ENCODE data around the gene VPS13D. TPM values are rescaled to one million over a fixed set of nuclear protein-coding genes. Genes with fewer than 3 reads are reported as not detected.
"Not testable (repeated sequence)": the region's sequence is repeated elsewhere in the genome, so short reads cannot be mapped to it uniquely, and the experiment has no call there.

The VPS13D gene
- total RNA-seq, 1 donor from 2014 or later = 36.8 TPM

DNA sequence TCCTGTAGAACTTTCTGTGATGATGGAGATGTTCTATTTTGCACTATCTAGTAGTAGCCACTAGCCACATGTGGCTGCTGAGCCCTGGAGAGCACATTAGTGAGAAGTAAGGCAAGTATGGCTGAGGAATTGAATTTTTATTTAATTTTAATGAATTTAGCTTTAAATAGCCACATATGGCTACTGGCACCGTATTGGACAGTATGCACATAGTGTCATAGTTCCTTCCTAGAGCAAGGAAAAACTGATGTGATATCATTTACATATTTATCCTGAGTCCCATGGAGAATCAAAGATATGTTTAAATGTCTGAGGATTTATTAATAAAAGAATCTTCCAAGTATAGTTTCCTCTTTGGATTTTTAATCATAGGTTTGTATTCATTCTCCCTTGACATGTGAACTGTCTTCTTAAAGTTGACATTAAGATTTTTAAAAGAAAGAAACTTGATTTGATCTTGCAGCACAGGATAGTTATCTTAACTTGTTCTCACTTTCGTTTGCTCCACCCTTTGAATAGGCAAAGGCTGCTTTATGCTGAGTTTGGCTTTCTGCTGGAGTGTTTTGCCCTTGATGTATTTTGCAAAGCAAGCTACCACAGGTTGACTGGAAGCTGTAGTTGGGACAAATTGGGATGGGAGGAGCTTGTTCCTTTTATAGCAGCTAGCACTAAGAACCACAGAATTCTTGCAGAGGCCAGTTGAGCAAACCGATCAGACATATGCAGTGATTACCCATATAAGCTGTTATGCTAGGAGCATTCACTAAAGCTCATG lies 129.7 kb downstream of the VPS13D start:
- no peak for DNase-seq (ENCODE audit: extremely low read depth, low read depth, low spot score)

DNA sequence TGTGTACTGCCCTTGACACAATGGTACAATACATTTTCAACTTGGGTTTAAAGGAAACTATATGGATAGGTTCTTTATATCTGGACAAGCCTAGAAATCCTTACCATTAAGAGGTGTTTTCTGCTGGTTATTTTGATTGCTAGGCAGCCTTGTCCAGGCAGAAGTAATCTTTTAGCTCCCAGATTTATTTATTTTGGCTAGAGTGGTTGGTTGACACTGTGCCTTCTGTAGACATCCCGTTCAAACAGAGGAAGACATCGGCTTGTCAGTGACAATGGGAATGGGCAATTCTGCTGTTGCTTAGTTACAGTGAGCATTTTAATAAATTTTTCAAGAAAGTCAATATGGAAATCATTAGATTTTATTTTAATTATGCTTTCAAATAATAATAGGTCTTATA lies 138.8 kb downstream of the VPS13D start:
- DNase-seq (ENCODE audit: extremely low read depth, low read depth, low spot score) = no peak

DNA sequence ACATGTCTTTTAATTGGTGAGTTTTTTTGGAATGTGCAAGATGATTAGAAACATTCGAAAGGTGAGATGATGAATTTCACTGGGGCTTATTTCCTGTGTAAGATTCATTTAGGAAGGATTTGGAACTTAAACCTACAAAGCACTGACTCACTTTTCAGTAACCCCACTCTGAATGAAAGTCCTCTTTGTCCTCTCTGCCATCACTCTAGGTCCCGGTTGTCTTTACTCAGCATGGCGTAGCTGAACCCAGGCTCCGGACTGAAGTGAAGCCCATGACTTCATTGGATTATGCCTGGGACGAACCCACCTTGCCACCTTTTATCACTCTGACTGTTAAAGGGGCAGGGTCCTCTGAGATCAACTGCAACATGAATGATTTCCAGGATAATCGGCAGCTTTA lies 139.4 kb downstream of the VPS13D start:
- DNase-seq (ENCODE audit: extremely low read depth, low read depth, low spot score) = no peak

DNA sequence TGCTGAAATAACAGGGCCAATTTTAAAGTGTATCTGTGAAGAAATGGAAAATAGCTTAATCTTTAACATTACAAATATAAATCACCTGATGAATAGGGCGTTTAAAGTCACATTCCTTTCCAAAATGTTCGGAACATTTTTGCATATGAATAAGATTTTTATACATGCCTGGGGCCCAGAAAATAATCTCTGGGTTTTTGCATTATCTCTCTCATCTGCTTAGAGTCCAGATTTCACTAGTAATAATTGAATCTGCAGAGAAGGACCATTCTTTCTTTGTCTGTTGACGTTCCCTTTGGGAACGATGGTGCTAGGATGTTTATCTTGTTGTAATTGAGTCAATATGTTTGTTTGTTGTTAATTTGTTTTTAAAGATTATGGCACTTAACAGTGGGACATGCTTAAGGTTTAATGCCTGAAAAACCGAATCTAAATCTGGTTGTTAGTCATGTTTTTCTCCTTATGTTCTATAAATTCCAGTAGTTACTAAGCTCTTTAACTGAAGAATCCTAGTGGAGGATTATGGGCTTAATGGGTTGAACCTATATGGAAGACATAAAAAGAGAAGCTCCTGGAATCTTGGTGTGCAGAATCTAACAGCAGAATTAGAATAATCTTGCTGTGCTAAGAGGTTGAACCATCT lies 140.6 kb downstream of the VPS13D start:
- DNase-seq (ENCODE audit: extremely low read depth, low read depth, low spot score) = no peak

DNA sequence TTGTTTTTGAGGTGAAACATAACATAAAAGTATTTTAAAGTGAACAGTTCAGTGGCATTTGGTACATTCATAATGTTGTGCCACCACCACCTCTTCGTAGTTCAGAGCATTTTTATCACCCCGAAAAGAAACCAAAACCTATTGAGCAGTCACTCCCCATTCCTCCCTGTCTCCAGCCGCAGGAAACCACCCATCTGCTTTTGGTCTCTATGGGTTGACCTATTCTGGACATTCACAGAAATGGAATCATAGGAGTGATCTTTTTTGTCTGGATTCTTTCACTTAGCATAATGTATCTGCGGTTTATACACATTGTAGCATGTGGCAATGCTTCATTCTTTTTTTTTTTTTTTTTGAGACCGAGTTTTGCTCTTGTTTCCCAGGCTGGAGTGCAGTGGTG lies 141.2 kb downstream of the VPS13D start:
- no peak for DNase-seq (ENCODE audit: extremely low read depth, low read depth, low spot score)

DNA sequence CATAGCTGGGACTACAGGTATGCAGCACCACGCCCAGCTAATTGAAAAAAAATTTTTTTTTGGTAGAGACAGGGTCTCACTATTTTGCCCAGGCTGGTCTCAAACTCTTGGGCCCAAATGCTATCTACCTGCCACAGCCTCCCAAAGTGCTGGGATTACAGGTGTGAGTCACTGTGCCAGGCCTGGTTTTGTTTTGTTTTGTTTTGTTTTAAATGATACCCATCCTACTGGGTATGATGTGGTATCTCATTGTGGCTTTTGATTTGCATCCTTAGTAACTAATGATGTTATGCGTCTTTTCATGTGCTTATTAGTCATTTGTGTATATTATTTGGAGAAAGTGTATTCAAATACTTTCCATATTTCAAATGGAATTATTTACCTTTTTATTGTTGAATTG lies 142.3 kb downstream of the VPS13D start:
- no peak for DNase-seq (ENCODE audit: extremely low read depth, low read depth, low spot score)

DNA sequence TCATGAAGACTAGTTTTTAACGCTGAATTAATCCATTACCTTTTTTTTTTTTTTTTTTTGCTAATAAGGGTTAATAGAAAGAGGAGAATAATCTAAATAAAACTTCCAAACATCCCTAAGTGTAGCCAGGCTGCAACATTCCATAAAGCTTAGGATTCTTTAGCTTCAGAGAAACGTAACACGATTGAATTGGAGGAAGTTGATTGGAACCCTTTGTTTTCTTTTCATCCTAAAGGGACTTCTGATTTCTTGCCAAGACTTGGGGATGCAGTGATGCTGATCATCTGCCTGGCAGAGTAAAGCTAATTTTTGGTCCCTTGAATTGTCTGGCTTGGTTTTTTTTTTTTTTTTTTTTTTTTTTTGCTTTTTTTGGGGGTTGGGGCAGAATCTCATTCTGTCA lies 142.9 kb downstream of the VPS13D start:
- DNase-seq (ENCODE audit: extremely low read depth, low read depth, low spot score) = no peak

DNA sequence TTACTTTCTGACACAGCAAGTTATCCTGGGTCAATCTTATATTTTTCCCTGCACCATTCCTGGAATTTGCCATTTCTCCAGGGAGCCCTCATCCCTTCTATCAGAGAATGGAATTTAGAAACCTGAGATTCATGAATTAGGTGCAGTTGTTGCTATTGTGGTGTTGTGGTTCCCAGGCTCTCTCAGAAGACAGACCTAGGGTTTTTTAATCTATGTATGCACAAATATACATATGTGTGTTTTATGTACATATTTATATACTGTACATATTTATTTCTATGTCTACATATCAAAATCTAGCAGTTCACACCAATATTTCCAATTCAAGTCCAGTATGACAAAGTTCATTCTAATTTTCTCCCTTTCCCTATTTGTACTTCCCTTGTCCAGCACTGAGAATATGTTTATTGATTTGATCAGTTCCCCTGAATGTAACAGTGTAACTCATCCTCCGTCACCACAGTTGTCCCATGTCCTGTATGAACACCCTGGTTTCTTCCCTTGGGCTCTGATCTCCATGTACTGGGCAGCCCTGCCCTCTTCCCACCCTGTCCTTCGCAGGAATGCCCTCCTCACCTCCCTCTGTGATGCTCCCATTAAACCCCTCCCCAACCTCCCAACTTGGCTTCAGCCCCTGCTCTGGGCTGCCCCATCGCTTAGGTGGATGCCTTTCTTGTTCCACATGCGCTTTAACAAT lies 145.5 kb downstream of the VPS13D start:
- DNase-seq (ENCODE audit: extremely low read depth, low read depth, low spot score) = no peak

DNA sequence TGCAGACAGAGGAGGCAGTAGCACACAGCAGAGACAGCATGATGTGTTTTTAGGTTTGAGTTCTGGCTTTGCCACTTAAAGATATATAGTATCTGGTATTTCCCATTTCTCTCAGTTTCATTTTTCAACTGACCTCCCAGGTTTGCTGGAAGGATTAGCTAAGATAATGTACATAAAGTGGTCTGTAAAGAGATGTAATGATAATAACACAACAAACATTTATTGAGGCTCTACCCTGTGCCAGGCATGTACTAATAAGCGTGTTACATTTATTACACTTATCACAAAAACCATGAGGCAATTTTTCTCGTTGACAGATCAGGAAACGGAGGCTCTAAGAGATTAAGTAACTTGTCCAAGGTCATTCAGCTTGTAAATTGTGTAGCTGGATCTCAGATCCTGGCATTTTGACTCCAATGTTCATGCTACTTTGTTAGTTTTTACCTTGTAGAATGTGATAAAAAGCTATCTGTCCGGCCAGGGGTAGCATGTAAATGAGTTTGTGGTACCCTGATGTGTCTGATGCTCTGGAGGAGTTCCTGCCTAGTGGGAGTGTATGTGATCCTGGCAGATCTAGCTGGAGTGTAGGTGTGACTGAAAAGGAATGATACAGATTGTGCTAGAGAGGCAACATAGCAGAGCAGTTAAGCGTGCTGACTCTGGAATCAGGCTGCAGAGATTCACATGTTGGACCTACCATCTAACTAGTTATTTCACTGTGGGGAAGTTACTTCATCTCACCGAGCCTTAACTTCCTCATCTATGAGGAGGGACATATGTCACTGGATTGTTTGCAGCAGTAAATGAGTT lies 146.6 kb downstream of the VPS13D start:
- no peak for DNase-seq (ENCODE audit: extremely low read depth, low read depth, low spot score)

DNA sequence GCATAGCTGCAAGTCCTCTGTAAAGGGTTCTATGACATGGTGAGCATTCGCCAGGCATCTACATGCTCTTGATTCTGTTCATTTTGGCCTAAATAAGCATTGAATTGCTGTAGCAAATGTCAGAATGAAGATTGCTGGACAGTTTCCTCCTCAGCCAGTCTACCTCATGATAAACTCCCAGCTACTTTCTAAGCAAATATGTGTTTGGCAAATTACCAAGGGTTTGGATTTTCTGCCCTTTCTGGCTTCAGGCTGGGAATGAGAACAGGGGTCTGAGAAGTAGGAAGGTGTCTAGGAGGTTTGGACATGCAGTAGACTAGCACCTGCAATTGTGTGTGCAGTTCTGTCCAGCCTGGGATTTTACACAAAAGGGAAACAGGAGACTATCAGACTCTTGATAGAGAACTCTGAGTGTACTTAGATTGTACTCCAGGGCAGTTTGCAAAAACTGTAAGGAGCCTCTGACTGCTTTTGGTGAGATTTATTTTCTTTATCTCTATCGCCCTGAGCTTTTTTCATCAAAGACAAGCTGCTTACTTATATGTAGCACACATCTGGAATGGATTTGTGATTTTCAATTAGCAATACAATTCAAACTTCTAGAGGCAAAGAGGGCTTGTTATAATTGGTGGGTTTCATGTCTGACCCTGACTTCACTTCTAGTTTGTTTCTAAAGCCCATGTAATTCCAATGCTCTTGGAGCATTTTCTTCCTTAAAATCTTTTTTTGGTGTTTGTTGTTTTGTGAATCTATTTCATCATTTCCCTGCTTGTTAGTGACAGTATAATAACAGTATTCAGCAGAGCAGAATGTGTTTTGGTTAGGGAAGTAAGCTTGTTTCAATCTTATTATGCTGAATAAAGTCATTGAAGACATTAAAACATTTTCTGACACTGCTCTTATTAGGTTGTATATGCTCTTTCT lies 150.8 kb downstream of the VPS13D start:
- DNase-seq (ENCODE audit: extremely low read depth, low read depth, low spot score) = no peak

DNA sequence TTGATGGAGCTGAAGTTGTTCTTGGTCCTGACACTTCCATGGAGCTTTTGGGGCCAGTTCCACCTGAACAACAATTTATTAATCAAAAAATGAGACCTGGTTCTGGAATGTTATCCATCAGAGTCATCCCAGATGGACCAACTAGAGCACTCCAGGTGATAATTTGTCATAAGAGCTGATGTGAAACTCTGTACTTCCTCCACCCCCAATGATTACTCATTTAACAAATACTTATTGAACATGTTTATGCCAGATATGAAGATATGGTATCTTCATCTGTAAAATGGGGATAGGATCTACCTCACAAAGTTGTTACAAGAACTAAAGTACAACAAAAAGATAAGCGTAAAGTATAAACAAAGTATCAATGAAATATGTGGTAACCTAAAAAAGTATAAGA lies 153.2 kb downstream of the VPS13D start:
- no peak for DNase-seq (ENCODE audit: extremely low read depth, low read depth, low spot score)

DNA sequence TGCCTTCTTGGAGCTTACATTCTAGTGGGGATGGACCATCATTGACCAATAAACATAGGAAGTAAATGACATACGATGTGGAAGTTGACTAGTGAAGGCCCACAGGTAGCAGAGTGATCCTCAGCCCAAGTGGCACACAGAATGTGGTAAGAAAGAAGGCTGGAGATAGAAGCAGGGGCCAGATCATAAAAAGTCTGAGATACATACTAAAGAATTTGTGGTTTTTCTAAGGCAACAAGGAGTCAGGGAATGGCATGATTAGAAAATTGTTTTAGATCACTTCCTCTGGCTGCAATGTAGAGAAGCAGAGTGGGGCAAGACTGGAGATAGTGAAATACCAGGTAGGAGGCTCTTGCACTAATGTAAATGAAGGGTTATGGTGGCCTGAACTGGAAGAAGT lies 154.0 kb downstream of the VPS13D start:
- DNase-seq (ENCODE audit: extremely low read depth, low read depth, low spot score) = no peak

DNA sequence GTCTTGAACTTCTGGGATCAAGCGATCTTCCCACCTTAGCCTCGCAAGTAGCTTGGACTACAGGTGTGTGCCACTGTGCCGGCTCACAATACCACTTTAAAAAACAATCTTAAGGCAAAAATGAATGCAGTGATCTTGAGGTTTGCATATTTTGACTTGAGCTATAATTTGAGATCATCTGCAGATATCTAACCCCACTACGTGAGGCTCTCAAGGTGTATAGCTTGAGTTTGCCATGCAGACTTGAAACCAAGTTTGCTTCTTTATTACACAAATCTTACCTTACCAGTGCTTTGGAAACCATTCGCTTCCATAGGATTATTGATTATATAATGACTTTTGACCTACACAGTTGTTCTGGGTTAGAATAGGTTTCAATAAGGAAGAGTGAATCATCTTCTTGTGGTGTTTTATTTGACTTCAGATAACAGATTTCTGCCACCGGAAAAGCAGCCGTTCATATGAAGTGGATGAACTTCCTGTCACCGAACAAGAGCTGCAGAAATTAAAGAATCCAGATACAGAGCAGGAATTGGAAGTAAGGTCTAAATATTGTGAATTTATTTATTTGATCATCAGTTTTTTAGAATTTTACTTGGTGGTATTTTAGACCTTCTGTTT lies 155.1 kb downstream of the VPS13D start:
- no peak for DNase-seq (ENCODE audit: extremely low read depth, low read depth, low spot score)

DNA sequence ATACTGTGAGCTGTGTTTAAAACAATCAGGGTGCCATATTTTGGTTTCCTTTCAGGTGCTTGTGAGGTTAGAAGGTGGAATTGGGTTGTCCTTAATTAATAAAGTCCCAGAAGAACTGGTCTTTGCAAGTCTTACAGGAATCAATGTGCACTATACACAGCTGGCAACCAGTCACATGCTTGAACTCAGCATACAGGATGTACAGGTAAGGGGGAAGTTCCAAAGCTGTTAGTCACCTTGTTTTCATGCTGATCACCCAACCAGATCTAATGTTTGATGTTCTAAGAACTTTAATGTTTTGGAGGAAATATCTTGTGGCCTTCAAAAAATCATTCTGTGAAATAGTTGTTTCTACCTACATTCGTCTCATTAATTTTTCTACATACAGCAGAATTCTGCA lies 156.3 kb downstream of the VPS13D start:
- DNase-seq (ENCODE audit: extremely low read depth, low read depth, low spot score) = no peak

DNA sequence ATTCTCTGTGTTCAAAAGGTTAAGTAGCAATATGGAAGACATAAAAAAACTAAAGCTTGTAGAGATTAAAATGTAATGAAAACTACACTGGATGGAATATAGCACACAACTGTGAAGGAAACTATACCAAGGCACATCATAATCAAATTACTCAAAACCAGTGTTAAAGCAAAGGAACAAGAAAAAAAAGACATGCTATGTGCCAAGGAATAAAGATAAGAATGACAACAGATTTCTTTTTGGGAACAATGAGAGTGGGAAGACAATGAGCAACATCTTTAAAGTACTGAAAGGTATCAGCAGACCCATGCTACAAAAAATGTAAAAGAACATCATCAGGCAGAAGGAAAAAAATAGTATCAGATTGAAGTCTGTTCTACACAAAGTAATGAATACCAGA lies 157.8 kb downstream of the VPS13D start:
- no peak for DNase-seq (ENCODE audit: extremely low read depth, low read depth, low spot score)

DNA sequence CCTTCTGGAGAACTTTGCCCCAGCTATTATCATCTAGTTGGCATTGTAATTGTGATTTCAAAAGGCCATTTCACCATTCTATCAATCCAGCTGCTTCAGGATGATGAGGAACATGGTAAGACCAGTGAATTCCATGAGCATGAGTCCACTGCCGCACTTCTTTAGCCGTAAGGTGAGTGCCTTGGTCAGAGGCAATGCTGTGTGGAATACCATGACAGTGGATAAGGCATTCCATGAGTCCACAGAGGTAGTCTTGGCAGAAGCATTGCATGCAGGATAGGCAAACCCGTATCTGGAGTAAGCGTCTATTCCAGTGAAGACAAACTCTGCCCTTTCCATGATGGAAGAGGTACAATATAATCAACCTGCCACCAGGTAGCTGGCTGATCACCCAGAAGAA lies 160.5 kb downstream of the VPS13D start:
- DNase-seq (ENCODE audit: extremely low read depth, low read depth, low spot score) = not testable (repeated sequence)

DNA sequence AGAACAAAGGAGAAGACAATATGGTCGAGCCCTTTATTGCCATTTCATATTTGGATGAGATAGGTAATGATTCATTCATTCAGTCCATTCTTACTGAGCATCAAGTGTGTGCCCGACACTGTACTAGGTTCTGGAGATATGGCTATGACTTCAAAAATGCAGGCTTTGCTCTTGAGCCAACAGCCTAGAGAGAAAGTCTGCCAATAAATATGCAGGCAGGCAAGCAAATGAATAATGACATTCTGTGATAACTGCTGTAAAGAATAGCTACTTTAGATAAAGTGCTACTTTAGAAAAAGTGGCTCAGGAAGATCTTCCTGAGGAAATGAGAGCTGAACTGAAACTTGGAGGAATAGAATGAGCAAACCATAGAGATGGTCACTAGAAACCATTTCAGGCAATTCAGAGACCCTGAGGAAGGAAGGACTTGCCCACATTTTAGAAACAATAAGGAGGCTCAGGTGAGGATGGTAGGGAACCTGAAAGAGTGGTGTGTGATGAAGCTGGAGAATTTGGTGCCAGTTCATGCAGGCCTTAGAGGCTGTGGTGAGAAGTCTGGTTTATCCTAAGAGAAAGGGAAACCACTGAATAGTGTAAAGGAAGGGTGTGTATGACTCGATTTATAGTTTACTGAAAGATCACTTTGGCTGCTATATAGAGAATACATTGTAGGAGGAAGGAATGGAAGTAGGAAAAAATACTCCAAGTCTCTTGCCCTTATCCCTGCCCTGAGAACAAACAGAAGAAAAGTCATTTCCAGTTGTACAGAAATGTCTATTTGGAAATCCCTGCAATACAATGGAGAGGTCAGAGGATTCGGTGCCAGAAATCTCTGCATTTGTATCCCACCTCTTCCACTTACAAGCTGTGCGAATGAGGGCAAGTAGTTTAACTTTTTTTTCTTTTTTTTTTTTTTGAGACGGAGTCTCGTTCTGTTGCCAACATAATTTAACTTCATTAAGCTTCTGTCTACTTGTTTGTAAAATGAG lies 167.9 kb downstream of the VPS13D start:
- no peak for DNase-seq (ENCODE audit: extremely low read depth, low read depth, low spot score)

DNA sequence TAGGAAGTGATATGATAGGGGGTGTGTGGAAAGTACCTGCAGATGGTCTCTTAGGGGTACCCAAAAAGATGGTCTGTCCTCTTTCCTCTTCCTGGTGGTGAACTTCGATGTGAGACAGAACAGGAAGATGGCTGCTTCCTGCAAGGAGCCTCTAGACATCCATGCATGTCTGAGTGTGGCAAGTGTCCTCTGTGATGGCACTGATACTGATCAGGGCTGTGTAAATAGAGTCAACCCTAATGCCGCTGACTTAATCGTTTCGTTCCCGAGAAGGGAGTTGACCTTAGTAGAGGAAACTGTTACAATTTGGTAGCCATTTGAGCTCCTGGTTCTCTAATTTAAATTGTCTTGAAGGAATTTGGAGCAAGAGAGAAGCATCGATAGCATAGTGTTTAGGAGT lies 168.6 kb downstream of the VPS13D start:
- DNase-seq (ENCODE audit: extremely low read depth, low read depth, low spot score) = no peak

Measured in glomerular endothelial cell (primary cell).